ENCODE data around the gene NTM.
"Not testable (repeated sequence)": the region's sequence is repeated elsewhere in the genome, so short reads cannot be mapped to it uniquely, and the experiment has no call there.

DNA sequence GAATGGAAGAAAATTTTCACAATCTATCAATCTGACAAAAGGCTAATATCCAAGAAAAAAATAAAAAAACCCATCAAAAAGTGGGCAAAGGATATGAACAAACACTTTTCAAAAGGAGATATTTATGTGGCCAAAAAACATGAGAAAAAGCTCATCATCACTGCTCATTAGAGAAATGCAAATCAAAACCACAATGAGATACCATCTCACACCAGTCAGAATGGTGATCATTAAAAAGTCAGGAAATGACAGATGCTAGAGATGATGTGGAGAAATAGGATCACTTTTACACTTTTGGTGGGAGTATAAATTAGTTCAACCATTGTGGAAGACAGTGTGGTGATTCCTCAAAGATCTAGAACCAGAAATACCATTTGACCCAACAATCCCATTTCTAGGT lies 999.7 kb downstream of the NTM start:
- not testable (repeated sequence) for TF ChIP-seq CTCF (IDR thresholded peaks at IDR 0.05; ENCODE audit: low read length); EZH2 (IDR thresholded peaks at IDR 0.05; ENCODE audit: borderline replicate concordance, low read length)

Measured in OCI-LY1 (cell line).